Sigmoid colon (tissue), 4 donors: Measurements from ENCODE around the gene TTYH3.

Source experiments
- CTCF ChIP-seq, 4 experiments: fragments of 450-650 bp in 3 of 4; fragments of 200-600 bp in 1 of 4; IDR thresholded peaks; one replicate each; pipeline ENCODE4 v1.5.1; 2016 to 2019; ENCODE audit warnings: antibody characterized with exemption in 4 of 4, mild to moderate bottlenecking in 3 of 4, moderate library complexity in 2 of 4
- EP300 ChIP-seq, 4 donors: sonication (generic); formaldehyde crosslinking; IDR thresholded peaks; one replicate each; pipeline ENCODE4 v1.6.1; 2017; ENCODE audit warnings: antibody characterized with exemption in 4 of 4
- POLR2A ChIP-seq, 2 donors: fragments of 450-650 bp; IDR thresholded peaks; one replicate each; pipeline ENCODE4 v1.6.1; 2016; ENCODE audit warnings: antibody characterized with exemption in 2 of 2, mild to moderate bottlenecking in 2 of 2, moderate library complexity in 2 of 2
- POLR2AphosphoS5 ChIP-seq, 4 donors: sonication (generic); formaldehyde crosslinking; IDR thresholded peaks; one replicate each; pipeline ENCODE4 v1.6.1; 2017; ENCODE audit warnings: antibody characterized with exemption in 4 of 4

- TF ChIP-seq CTCF (IDR thresholded peaks at IDR 0.05) (no peak), POLR2A (IDR thresholded peaks at IDR 0.05) (no peak), EP300 (IDR thresholded peaks at IDR 0.05) (no peak), POLR2AphosphoS5 (IDR thresholded peaks at IDR 0.05) (peak in 2 of 4 donors; percentile 25 to 36)
Observed at GRCh38 chr7:2632733-2633537, 1.1 kb downstream of the TTYH3 start.
